ENCODE results near the gene ALOX12B.

GRCh38 chr17:8128125-8128784, 40.7 kb upstream of the ALOX12B start:
- no peak for TF ChIP-seq POLR2A (IDR thresholded peaks at IDR 0.05)
- no peak for TF ChIP-seq CTCF (IDR thresholded peaks at IDR 0.05)
